Measurements from ENCODE around the gene CKB.

The CKB gene

DNA sequence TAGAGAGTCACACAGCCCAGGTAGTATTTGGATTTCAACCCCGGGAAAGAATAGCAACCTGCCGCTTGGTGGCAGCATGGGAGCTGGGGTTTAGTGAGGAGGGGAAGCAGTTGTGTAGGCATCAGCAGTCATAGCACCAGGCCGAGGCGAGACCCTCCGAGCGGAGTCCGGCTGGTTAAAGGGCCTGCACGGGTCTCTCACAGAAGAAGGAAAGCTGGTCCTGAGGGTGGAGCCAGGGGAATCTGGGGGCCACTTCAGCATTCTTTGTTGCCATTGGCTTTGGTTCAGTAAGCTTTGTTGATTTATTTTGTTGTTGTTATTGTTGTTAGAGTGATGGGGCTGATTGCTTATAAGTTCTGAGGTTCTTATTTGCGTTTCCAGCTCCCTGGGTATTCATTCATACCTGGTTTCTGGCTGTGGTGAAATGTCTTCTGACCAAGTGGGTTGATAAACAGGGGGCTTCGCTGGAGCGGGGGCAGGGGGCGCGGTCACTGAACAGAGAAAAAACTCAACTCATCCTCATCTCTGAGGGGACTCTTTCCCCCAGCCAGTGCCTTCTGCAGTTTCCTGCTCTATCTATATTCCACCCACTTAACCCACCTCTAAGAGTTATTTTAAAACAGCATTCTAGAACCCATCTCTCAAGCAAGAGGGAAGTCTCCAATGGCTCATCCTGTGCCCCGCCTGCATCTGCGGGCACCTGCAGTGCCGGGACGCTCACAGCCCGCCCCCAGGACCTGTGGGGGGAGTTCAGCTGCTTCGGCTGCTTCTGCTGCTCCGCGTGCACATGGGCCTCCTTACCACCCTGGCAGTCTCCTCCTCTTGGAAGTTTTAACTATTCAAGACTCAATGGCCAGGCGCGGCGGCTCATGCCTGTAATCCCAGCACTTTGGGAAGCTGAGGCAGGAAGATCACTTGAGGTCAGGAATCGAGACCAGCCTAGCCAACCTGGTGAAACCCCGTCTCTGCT, 11.6 kb downstream of the CKB start:
- no peak for DNase-seq

DNA sequence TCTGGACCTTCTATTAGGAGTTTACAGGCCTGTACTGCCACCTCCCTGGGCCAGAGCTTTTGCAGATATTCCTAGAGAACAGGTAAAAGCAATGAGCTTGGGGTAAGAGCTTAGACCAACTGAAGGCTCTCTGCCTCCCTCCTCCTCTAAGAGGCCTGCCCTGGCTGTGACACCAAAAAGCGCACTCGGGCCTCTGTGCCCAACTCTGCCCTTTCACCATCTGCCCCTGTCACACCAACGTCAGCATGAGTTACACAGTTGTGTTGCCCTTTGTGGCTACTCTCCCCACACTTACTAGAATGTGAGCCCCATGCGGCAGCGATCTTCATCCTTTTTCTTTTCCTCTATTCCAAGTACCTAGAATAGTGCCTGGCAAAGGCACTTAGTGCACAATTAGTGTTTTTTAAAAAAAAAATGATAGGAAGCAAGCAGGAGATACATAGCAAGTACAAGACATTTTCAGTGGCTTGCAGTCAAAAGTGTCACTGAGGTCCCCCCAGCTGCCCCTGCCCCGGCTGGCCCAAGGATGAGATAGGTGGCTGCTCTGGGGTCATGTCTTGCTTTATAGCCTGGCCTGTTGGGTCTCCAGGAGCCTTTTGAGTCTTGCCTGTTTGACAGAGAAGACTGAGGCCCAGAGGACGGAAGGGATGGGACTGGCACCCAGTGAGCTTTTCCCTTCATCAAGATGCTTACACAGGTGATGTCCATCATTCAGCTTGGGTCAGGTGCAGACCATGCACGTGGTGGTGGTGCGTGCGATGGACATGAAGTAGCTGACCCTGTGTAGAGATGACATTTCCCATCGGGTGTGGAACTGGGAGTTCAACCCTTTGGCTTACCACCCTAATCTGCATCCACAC, 12.5 kb downstream of the CKB start:
- DNase-seq: no peak

DNA sequence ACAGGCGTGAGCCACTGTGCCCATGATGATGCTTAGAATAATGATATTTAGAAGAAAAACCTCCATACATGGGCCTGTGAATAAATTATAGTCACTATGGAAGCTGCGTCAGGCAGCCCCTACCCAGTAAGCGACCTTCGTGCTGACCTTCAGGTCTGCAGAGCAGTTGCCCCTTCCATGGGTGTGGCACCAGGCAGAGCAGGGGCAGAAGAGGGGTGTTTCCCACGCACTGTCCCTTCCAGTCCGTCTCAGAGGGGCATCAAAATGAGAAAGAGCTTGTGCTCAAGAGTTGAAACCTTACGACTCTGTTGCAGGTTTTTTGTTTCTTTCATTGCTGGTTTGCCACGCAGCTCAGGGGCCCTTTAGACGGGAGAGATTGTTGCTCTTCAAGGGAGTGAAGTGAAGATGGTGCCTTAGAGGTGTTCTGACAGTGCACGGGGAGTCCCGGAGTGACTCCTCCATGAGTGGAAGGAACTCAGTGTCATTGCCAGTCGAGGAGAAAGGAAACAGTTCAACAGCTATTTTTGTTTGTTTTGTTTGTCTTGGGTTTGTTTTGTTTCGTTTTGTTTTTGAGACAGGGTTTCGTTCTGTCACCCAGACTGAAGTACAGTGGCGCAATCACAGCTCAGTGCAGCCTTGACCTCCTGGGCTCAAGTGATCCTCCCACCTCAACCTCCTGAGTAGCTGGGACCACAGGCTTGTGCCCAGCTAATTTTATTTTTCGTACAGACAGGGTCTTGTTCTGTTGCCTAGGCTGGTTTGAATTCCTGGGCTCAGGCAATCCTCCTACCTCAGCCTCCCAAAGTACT, 13.9 kb downstream of the CKB start:
- no peak for DNase-seq

DNA sequence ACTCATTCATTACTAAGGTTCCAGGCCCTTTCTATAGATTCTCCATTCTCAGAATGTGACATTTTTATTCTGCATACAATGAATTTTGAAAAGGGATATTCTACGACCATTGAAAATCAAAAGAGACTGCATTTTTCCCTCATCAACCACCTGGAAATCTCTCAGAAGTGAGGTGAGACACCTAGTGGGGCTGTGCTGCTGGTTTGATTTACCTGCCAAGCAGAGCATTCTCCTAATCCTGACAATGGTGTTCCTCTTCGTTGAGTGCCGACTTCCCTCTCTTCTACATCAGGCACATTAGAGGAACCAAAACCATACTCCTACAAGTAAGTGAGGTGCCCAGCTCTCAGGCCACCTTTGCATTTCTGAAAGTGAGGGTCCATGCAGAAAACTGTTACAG, 14.9 kb downstream of the CKB start:
- DNase-seq: no peak

DNA sequence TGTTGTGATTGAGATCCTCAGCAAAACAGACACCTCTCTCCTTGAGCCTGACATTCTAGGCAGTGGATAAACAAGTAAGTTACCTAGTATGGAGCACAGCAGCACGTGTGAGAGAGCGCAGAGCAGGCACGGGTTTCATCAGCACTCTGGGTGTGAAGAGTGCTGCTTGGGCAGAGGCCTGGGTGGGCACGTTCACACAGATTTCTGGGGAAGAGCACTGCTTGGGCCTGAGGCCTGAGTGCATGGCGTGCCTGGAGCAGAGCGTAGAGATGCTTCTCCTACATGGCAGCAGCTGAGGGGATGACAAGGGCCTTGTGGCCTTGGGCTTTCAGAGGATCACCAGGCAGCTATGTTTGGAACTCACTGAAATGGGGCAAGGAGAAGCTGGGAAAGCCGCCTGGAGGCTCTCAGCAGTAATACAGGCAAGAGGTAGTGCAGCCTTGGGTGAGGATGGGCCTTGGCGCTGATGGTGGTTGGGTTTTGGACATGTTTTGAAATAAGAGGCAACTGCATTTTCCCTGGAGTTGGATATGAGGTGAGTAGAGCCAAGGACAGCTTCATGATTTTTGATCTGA, 17.6 kb downstream of the CKB start:
- no peak for DNase-seq

DNA sequence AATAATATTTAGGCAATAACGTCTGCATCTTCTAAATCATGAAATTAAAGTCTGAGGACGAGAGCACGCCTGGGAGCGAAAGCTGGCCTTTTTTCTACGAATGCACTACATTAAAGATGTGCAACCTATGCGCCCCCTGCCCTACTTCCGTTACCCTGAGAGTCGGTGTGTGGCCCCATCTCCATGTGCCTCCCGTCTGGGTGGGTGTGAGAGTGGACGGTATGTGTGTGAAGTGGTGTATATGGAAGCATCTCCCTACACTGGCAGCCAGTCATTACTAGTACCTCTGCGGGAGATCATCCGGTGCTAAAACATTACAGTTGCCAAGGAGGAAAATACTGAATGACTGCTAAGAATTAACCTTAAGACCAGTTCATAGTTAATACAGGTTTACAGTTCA, 19.3 kb downstream of the CKB start:
- DNase-seq: no peak

DNA sequence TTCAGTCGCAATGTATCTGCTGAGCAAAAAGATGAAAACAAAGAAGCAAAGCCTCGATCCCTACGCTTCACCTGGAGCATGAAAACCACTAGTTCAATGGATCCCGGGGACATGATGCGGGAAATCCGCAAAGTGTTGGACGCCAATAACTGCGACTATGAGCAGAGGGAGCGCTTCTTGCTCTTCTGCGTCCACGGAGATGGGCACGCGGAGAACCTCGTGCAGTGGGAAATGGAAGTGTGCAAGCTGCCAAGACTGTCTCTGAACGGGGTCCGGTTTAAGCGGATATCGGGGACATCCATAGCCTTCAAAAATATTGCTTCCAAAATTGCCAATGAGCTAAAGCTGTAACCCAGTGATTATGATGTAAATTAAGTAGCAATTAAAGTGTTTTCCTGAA, 19.8 kb downstream of the CKB start:
- DNase-seq: no peak

DNA sequence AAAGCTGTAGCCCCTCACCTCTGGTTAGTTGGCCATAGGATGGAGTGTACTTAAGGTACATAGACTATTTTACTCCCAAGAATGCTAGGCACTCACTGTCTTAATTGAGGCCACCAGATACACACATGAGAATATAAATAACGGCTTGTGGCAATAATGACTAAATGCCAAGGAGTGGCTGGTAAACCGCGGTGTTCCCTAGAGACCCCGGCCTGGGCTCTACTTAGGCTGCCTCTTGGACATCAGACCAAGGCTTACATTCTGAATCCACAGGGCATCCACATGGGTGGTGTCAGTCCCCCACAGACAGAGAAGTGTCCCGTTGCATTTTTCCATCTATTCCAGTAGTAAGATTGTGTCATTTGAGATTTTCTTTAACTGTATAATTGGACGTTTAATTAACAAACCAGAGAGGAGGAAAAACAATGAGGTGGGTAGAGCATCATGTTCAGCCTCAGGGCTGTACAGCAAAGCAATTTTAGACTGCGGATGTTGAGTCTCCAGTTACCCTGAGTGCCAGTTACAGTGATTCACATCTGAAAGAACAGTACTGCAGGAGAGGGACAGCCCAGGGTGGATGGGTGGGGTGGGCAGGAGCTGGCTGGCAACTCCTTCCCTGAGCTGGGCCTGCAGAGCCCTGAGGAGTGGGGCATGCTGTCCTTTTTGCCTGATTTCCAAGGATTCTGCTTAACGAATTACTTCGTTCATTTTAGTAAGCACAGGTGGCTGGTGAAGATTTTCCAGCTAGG, 20.5 kb downstream of the CKB start:
- DNase-seq: no peak

DNA sequence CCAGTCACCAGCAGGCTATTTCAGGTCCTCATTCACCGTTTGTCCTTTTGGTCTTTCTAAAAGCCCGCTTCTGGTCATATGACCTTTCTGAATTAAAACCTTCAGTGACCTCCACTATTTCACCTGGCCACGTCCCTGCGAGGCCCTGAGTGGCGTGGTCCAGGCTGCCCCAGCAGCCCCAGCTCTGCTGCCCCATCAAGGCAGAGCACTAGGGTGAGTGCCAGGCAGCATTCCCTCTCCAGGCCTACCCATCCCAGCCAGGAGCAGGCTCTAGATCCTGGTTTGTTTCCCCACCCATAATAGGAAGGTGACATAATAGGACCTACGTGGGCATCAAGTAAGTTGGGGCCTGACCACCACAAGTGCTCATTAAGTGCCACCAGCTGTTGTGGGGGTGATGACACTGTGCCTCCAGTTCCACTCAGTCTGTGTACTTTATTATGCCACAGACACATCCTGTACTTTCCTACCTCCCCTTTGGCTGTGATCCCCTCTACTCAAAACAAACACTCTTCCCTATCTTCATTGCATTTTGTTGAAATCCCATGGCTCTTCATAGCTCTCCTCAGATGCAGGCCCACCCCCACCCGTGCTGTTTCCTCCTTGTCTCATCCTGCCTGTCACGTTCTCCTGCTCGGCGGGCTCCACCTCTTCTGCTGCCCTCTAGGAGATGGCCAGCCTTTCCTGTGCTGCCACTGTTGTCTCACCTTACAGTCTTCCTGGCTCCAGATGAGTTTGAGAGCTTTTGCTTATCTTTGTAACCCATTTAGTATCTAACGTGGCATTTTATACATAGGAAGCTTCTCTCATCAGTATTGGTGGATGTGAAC, 21.4 kb downstream of the CKB start:
- DNase-seq: no peak

DNA sequence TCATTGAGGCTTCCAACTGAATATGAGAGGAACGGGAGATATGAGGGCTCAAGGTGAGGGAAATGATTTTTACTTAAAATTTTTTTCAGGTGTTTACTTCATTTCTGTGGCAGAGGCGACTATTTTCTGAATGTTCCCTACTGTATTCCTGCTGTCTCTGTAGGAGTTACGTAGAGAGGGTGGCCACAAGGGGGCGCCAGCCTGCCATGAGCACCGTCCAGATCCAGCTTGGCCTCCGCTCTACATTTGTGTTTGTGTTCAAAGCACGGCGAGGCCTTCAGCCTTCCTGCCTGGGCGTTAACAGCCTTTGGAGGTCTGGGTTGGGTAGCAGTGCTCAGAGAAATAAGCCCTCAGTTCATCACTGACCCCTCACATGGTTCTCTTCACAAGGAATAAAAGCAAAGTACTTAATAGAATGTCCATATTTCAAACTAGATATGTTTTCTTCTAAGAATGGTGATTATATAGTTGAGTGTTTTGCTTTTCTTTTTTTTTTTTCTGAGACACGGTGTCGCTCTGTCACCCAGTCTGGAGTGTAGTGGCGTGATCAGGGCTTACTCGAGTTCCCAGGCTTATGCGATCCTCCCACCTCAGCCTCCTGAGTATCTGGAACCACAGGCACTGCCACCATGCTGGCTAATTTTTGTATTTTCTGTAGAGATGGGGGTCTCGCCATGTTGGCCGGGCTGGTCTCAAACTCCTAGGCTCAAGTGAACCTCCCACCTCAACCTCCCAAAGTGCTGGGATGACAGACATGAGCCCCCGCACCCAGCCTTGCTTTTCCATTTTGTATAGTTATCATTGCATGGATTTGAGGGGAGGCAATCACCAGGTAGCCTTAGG, 22.3 kb downstream of the CKB start:
- peak; percentile 81 for DNase-seq

DNA sequence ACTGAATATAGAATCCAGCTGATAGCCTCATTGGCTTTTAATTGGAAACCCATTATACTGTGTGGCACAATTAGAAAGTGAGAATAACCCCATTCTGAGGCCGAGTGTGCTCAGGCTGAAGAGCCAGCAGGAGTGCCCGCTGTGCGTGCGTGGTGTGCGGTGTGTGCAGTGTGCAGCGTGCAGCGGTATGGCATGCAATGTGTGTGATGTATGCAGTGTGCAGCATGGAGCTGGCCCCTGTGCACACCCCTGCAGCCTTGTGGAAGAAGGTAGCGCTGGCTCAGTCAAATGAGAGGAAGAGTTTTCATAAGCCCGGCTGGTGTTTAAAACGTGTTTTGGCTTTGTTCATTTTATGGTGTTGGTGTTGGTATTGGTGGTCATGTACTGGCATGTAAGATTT, 22.9 kb downstream of the CKB start:
- DNase-seq: no peak

DNA sequence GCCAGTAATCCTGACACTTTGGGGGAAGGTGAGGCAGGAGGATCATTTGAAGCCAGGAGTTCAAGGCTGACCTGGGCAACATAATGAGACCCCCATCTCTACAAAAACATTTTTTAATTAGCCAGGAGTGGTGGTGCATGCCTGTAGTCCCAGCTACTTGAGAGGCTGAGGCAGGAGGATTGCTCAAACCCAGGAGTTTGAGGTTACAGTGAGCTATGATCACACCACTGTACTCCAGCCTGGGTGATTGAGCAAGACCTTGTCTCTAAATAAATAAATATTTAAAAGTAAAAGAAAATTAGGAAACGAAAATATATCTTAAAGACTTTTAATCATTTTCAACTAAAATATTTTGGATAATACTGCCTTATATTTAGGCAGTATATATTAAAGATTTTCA, 25.9 kb downstream of the CKB start:
- no peak for DNase-seq

DNA sequence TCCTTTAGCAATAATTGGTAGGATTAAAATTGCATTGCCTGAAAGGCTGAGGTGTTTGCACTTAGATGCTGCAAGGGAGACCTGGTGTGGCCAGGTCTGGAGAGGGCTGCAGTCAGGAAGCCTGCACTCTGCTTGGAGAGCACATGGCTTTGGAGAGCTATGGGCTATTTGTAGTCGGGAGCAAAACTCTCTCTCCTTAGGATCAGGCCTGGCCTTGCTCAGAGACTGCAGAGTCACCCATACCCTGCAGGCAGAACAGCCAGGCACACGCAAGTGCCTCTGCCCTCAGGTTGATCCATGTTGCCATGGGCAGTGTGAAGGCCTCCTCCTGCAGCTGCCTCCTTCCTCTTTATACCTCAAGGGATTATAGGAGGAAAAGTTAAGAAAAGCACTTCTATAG, 26.8 kb downstream of the CKB start:
- no peak for DNase-seq

DNA sequence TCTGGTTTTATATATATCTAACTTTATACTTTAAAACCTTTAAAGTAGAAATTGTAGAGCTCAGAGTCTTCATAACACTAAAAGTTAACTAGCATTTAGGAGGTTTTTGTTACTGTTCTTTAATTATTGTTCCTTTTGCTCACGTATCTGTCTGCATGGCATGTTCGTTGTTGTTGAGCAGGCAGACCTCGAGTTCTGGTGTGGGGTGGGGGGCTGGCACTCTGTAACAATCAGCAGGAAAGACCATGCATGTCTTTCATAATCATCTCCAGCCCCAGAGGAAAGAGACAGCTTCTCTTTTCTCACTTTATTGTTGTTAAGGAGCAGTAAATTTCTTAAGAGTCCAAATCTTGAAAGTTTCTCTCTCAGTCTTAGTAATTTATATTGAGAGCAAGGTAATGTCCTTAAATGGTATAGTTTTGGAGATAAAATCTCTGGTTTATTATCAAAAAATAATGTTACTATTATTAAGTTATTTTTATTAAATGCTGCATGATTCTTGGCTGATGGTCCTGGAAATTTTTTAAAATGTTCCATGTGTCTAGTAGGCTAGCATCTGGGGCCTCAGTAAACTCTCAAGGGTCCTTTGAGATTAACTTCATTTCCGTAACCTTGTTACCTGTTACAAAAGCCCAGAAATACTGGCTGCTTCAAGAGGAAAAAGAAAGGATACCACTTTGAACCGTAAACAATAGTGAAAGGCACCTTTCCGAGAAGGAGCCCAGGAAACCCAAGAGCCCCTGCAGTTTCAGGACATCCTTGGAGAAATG, 30.3 kb downstream of the CKB start:
- no peak for DNase-seq

DNA sequence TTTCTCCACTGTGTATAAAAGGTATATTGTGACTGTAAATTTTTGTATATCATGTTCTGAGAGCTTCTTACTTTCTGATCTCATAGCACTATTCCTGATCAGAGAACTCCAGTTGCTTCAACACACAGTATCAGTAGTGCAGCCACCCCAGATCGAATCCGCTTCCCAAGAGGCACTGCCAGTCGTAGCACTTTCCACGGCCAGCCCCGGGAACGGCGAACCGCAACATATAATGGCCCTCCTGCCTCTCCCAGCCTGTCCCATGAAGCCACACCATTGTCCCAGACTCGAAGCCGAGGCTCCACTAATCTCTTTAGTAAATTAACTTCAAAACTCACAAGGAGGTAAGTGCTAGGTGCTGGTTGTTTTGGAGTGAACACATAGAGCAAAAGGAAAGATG, 30.9 kb downstream of the CKB start:
- no peak for DNase-seq

DNA sequence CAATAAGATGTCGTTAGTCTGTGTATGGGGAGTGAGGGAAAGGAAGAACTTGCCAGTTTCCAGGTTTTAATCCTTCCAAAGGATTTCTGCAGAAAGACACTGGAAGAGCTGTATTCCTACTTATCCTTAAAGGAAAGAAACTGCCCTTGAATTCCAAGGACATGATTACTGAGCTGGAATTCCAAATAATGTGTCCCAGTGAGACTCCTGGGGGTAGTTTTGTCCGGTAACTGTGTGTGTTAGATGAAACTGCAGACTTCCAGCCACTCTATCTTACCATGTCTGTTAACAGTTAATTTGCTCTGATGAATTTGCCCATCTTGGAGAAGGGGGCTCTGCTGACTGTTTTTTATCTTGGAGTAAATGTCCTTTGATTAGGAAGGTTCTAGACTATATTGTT, 33.0 kb downstream of the CKB start:
- no peak for DNase-seq

DNA sequence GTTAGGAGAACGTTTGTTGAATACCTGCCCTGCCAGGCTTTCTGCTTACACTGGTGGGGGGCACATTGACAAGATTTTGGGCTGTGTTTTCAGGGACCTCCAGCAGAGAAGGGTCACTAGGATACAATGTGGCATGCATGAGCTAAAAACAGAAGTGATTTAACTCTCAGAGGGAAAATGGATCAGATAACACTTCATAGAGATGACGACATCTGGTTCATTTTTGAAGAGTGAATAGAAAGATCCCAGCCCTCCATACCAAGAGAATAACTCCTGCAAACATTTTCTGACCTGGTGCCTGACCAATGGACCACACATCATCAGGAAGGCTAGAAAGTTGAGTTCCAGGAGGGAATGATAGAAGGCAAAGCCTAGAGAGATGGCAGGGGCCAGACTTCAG, 33.7 kb downstream of the CKB start:
- no peak for DNase-seq

DNA sequence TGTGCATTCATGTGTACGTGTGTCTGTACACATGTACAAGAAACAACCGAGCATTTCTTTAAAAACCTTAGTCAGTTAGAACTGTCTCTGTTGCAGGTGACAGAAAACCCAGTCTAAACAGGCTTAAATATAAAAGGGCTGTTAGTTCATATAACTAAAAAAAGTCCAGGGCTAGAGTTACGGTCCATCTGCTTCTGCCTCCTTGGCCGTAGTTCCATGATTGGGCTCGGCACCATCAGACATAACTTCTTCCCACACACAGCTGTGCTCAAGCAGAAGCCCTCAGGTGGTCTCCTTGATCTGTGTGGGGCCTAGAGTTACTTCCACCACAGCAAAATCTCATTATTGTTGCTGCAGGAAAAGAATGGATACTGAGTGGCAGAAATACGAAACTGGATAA, 34.6 kb downstream of the CKB start:
- no peak for DNase-seq

DNA sequence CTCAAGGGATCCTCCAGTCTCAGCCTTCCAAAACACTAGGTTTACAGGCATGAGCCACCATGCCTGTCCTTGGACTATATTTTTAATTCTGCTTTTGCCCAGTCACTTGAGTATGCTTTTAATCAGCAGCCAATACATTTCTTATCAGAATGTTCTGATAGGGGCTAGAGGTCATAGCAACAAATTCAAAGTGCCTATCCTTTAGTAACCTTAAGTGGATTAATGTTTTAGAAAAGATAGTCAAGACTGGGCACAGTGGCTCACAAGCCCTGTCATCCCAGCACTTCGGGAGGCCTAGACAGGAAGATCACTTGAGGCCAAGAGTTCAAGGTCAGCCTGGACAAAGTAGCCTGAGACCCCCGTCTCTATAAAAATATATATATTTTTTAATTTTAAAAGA, 37.1 kb downstream of the CKB start:
- DNase-seq: no peak

Measured in NCI-H510A treated with DMSO at 0.1 percent for 48 hours (cell line).